Myocyte (in vitro differentiated cells): ENCODE measurements around the gene VAPB. TPM values are rescaled to one million over a fixed set of nuclear protein-coding genes. Genes with fewer than 3 reads are reported as not detected.

Source experiments
- DNase-seq: peaks from one replicate; pipeline ENCODE4 v3.0.0-alpha.2; 2012; ENCODE audit warnings: low read depth
- total RNA-seq: library from RNA; depleted of rRNA; stranded (reverse); fragments of >200 nt; gene quantifications from 2 replicates; pipeline ENCODE4 v1.2.3, GENCODE V29; 2014

Gene VAPB
- total RNA-seq, 1 donor from 2014 or later = 18.9 TPM

DNA sequence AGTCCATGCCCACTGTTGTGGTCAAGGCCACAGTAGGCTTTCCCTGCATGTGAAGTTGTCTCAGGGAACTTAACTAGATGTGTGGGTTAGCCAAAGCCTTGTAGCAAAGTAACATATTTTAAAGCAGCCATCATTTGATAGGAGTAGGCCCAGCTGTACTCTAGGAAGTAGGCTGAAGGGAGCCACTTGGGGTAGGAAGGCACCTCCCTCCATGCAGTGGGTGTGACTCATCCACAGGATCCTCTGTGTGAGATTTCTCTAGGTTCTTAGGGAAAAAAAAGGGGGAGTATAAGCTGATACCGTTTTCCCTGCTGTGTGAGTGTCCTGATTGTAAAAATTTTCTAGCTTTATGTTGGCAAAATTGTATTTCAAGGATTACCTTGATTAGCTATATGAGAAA lies 44.7 kb downstream of the VAPB start:
- DNase-seq = peak; percentile 42

DNA sequence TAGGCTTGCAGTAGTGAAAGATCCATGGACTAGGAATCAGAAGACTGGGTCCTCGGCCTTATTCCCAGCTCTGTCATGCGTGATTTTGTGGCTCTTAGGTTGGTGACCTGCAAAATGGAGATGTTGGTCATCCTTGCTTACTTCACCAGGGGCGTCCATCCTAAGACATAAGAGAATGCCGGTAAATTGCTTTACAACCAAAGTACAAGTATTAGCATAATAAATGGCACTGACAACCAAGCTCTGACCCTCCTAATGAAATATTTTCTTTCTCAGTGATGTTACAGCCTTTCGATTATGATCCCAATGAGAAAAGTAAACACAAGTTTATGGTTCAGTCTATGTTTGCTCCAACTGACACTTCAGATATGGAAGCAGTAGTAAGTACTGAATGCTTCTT lies 45.3 kb downstream of the VAPB start:
- no peak for DNase-seq

DNA sequence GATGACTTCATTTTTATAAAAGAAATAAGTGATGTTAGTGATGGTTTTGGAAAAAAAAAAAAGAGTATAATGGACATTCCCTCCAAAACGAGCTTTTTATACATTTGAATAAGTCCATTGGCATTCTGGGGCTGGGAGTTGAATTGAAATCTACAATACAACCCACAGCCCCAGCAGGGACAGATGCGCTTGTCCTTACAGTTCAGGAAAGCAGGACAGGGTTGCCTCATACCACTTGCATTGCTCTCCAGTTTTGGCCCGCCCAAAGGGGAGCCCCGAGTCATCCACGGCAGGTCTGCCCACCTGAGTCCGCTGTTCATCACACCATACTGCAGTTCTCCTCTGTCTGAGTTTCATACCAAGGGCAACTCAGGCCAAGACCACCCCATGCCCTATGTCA lies 46.2 kb downstream of the VAPB start:
- DNase-seq = no peak

DNA sequence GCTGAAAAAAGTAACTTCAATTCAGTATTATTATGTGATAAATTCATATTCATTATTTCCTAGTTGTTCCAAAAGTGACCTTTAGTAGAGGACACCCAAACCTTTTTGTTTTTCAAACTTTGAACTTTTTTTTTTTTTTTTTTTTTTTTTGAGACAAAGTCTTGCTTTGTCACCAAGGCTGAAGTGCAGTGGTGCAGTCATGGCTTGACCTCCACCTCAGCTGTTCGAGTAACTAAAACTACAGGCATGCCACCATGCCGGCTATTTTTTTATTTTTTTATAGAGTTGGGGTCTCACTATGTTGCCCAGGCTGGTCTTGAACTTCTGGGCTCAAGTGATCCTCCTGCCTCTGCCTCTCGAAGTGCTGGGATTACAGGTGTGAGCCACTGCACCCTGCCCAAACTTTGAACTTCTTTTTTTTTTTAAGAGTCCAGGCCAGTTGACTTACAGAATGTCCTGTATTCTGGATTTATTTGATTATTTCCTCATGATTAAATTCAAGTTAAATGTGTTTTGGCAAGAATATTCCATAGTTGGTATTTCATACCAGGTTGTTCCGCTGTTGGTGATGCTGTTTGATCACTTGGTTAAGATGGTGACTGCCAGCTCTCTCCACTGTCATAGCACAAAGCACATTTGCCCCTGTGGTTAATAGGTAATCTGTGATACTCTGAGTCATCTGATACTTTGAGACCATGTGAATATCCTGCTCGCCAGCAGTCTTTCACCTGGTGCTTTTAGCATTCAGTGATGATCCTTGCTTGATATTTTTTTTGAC lies 48.0 kb downstream of the VAPB start:
- DNase-seq = peak; percentile 18

DNA sequence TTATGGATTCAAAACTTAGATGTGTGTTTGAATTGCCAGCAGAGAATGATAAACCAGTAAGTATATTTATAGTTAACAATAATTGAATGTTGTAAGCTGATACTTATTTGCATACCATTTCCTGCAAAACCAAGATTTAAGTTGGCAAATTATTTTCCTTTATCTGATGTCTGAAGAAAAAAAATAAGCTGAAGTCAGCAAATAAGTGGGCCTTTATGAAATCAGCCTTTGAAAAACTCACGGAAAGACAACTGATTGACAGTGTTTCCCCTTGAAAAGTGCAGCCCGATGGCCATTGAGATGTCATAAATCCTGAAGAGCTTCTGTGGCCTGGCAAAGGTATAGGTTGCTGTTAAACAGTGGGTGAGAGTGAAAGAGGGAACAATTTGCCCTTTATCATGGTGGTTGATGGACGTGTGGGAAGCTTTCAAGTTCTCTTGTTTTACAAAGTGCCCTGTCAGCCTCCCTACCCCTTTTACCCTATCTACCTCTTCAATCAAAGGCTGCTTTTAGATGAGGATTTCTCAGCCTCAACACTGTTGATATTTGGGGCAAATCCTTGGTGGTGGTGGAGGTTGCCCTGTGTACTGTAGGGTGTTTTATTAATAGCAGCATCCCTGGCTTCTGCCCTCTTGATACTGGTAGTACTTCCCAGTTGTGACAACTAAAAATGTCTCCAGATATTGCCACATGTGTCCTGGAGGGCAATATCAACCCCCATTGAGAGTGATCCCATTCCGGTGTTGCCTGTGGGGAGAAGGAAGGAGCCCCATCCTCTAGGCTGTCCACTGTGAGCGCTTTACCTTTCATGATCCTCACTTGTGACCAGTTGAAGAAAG lies 50.2 kb downstream of the VAPB start:
- no peak for DNase-seq

DNA sequence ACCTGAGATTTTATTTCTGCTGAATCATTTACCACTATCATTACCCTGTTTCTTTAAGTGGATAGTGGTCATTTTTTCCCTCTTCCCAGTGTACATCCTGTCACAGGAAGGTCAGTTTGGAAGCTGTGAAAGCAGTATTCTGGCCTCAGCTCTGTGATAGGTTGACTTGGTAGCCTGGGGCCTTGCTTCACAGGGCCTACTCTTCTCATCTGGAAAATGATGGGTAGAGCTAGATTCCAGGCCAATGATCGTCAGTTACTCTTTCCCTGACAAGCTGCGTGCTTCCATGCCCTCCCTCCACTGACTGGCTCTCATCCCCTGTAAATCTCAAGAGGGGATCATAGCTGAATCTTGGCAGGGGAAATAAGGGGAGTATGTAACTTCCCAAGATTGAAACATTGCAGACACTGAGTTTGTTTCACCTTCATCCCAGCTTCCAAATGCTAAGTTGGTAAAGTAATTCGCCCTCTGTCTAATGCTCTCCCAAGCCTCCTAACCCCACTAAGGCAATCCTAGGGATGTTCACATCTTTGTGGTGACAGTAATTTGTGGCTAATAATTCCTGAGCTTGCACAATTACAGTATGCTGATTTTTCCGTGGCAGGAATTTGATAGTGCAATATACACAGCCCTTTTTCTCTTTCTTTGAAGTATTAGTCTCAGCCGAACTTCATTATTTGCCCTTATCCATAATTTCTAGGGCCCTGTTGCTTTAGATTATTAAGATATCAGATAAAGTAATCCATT lies 51.2 kb downstream of the VAPB start:
- no peak for DNase-seq

DNA sequence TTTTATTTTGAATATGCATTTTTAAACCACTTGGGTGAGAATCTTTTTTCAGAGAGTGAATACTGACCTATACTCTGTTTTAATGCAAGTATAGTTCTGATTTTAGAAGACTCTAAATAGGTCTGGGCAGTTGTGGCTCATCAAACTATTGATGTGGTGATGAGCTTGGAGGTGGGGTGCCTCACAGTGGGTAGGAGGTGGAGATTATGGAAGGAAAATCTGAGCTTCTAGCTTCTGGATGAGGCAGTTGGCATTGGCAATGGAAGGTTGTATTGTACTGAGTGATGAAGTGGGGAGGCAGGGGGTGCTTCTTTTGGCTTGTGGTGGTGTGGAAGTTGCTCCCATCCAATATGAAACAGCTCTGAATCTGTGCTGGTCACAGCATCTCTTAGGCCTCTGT lies 52.7 kb downstream of the VAPB start:
- DNase-seq = no peak

DNA sequence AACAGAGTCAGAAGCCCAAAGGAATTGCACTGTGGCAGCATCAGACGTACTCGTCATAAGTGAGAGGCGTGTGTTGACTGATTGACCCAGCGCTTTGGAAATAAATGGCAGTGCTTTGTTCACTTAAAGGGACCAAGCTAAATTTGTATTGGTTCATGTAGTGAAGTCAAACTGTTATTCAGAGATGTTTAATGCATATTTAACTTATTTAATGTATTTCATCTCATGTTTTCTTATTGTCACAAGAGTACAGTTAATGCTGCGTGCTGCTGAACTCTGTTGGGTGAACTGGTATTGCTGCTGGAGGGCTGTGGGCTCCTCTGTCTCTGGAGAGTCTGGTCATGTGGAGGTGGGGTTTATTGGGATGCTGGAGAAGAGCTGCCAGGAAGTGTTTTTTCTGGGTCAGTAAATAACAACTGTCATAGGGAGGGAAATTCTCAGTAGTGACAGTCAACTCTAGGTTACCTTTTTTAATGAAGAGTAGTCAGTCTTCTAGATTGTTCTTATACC lies 55.8 kb downstream of the VAPB start:
- DNase-seq = no peak

DNA sequence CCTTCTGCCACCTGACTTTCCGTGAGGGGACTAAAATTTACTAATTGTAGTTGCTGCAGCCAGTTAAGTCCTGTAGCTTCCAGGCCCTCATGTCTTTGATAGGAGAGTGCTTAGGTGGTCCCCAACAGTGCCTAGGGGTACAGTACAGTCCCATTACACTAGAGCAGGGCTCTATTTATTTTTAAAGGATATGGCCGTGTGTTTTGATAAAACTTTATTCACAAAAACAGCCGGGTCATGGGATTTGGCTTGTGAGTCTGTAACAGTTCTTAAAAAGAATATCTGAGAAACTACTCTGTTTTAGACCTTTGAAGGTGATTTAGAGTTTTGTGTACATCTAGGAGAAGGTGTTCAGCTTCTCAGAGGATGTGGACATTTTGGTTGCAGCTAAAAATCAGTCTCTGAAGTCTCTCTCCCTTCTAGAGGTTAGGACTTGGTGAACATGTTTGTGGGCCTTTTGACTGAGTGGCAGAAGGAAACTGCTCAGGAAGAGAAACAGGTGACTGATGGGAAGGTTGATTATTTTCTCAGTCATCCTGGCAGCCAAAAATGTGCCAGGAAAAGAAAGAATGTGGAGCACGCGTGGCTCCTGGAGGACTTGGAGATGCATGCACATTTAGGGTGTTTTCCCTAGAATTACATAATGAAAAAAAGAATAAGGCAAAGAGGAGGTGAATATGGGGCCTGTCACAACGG lies 57.4 kb downstream of the VAPB start:
- DNase-seq = no peak

DNA sequence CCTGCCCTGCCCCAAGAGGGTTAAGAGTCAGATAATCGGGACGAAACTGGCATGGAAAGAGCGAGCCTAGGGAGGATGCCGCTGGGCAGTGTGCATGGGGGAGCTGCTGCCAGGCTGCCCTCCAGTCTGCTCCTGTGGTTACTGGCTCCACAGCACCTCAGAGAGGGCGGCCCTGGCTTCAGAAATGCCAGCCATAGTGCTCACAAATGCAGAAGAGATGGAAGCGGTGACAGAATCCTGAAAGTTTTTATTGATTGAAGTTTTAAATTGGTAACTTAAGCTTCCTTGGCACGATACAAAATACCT lies 57.9 kb downstream of the VAPB start:
- no peak for DNase-seq

DNA sequence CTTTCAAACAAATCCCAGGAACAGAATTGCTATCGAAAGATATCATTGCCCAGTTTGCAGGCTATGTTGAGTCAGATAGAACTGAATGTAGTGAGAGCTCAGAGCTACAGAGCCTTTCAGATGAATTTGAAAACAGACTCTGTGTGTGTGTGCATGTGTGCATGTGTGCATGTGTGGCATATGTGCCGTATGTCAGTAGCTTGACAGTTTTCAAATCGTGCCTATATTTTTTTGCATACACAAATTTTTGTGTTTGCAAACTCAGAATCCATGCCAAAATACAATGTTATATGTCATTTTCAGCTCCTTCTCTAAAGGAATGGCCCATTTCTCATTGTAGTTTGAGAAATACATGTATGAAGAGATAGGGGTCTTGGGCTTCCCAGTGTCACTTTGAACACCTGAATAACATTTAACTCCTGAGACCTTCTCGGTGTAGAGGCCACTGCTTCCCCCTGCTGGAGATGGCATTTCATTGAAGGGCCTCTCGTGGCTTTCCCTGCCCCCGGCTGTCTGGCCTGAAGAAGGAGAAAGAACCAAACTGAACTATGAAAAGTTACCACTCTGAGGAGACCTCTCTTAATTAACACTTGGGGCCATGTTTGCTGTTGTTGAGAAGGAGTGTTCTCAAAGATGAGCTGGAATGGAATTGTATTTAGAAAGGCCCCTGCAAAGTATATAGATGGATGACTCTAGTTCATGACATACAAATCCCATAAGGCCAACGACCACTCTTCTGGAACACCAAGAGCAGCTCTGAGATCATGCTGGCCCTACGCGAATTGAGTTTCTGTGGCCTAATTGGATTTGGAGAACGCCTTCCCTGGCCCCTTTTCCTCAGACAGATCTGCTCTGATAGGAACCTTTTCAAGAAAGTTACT lies 58.7 kb downstream of the VAPB start:
- peak; percentile 63 for DNase-seq

DNA sequence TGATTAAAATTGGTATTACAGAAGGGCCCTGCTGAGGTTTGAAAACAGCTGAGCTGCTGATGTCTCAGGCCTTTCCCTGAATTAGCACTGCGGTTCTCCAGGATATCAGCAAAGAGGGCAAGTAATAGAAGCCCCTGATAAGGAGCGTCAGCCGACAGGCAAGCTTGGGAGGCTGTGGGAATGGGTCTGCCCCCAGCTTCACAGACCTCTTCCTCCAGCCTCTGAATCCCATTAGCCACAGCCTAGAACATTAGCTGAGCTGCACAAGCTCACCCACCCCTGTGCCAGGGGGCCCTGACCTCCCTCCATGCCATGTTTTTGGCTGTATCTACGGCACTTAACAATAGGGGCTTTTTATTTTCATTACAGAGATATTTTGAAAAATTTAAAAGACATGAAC lies 59.9 kb downstream of the VAPB start:
- DNase-seq = no peak

DNA sequence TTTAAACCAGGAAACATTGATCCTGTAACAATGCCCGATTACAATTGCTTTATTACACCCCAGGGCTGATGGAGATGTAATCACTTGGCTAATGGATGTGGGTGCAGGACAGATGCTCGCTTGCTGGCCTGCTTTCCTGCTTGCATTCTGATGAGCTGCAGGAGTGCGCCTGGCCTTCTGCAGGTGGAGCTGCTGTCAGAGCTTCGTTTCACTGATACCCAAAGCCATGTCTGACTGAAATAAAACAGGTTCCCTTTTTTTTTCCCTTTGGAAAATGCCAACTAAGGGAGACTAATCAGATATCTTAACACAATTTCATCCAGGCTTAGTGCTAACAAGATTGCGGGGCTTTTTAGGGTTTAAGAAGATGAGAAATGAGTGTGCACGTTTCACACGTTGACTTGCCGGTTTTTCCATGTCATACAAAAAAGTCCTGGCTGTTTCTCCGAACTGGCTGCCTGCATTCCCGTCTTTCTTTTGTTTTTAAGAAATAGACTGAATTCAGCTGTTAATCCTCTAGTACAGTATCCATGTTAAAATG lies 60.7 kb downstream of the VAPB start:
- no peak for DNase-seq

DNA sequence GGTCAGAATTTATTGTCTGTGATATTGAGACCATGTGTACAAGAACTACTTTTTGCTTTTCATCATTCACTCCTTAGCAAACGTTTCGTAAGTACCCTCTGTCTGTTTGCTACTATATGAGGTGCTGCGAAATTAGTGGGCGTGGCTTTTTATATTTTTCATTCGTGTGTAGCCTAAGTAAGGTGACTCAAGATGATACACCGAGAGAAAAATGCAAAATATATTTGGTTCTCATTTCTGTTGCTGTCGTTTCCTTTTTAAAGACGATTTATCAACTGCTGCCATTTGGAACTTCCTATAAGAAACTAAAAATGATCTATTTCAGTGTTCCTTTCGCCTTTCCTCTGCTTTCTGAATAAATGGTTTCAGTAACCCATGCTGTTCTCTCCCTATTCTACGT lies 61.2 kb downstream of the VAPB start:
- no peak for DNase-seq

DNA sequence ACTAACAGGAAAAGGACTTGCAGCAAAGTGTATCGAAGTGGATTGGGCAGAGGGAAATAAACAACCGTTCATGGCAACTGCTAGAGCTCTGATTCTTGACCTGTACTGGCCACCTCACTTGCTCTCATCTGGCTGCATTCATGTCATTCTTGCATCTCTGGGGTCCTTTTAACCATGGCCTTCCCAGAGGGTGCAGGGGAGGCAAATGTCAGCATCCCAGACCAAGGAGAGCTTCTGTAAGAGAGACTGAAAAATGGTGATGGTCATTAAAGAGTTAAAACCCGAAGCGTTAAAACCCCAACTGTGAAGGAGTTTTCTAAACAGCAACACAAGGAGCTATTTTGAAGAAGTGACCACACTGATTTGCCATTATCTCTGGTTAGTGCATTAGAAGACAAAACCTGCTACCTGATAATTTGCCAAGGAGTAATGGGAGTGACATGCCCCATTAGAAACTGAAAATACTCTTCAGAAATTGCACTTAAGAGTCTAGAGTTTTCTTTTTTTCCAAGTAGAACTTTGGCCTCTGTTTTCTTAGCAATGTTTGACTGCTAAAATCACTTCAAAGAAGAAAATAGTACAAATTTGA lies 63.7 kb downstream of the VAPB start:
- no peak for DNase-seq

DNA sequence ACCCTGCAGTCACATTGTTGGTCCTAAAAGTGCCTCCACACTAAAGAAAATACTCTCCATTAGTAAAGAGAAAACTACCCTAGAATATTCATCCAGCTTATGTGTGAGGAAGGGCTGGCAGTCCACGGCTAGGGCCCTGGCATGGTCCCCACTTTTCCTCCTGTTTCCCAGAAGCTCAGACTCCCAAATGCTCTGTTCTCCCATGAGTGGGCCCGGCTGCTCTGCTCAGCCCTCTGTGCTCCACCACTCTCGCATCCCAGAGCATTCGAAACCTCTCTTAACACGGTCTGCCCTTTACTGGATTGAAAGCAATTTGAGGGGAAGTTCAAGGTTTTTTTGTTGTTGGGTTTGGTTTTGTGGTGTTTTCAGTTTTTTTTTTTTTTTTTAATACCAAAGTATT lies 64.4 kb downstream of the VAPB start:
- no peak for DNase-seq

DNA sequence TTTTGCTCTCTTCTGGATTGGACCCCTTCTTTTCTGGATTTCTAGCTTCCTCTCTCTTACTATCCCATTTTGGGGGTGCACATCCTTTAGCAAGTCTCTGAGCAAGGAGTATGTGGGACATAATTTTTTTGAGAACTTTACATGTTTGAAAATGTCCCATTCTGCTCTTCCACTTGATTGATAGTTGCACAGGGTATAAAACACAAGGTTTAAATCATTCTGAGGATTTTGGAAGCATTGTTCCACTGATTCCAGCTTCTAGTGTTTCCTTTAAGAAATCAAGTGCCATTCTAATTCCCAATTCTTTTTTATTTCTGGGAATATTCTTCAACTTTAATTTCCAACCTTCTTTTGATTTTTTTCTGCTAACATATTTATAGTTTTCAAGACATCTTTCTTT lies 65.4 kb downstream of the VAPB start:
- no peak for DNase-seq

DNA sequence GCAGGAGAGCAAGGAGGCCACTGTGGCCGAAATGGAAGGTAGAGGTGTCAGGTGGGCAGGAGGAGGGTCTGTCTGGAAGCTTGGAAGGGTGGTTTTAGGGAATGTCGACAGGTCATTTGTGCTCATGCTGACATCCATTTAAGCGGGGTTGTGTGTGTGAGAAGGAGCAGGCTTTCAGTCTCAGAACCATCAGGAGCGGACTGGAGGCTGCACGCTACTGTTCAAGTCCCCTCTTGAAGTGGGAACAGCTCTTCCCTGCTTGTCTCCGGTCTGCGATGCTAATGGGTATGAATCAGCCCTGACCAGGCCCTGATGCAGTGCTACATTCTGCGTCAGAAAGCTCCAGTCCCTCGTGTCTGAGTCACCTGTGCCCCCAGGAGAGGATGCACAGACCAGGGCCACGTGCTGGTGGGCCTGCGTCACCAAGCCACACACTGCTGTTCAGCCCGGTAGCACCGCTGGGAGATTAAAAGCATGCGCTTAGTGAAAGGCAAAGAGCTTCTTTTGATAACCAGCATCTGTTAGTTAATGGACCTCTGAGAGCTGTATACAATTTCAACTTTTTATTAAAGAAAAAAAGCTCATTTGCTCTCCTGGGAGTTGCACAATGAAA lies 68.2 kb downstream of the VAPB start:
- no peak for DNase-seq

DNA sequence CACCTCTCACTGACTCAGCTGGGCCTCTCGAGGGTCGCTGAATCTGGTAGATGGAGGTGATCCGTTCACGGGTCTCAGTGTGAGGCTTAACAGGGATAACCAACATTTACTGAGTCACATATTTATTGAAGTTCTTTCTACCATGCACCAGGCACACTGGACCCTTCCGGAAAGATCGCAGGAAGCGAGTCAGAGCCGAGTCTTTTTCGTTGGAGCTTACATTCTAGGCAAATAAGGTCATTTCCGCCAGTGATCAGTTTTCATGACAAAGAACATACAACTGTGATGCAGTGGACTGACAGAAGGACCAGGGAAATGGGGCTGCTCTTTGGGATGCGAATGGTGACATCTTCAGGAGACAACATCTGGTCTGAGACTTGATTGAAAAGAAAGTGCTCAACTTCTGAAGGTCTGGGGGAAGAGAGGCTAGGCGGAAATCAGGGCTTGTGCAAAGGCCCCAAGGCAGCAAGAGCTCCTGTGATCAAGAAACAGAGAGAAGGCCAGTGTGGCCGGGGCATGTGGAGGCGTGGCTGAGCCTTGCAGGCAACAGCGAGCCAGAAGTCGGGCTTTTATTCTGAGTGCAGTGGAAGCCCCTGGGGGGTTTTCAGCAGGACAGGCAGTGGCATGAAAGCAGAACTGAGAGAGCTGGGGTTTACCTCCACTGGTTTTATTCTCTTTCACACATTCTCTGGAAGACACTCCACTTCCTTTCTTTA lies 69.5 kb downstream of the VAPB start:
- DNase-seq = no peak
